Measurements from ENCODE around the gene SLC7A6.

Gene SLC7A6

GRCh38 chr16:68306633-68307032 is 42.3 kb downstream of the SLC7A6 start:
- no peak for DNase-seq (ENCODE audit: low read depth, low spot score)

GRCh38 chr16:68309799-68310198 is 45.5 kb downstream of the SLC7A6 start:
- no peak for DNase-seq (ENCODE audit: low read depth, low spot score)

- no peak for DNase-seq (ENCODE audit: low read depth, low spot score)
Observed at GRCh38 chr16:68310437-68310773, 46.1 kb downstream of the SLC7A6 start.

GRCh38 chr16:68310774-68311511 is 46.6 kb downstream of the SLC7A6 start, which contains the start of the genes PRMT7 and SLC7A6OS:
Gene PRMT7, plus strand, starts transcription at chr16:68311019. Its CDS starts 4,961 bp downstream, at chr16:68315980.
Gene SLC7A6OS, minus strand, starts transcription at chr16:68310946. Its CDS starts 20 bp downstream, at chr16:68310926.
- peak; percentile 39 for DNase-seq (ENCODE audit: low read depth, low spot score)

DNA sequence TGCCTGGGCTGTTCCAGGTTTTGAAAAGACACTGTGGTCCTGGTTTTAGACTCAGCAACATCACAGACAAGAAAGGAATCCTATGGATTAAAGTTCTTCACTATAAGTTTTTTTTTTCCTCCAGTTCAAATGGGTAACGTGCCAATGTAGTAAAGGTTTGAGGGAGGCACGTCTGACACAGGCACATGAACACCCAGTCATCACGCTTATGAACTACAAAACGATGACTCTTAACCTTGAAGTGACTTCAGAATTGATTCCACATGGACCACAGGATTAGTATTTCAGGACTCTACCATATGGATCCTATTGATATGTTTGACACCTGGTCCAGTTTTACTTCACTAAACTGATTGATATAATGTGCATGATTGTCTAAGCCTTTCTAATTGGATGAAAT is 48.8 kb downstream of the SLC7A6 start:
- no peak for DNase-seq (ENCODE audit: low read depth, low spot score)

DNA sequence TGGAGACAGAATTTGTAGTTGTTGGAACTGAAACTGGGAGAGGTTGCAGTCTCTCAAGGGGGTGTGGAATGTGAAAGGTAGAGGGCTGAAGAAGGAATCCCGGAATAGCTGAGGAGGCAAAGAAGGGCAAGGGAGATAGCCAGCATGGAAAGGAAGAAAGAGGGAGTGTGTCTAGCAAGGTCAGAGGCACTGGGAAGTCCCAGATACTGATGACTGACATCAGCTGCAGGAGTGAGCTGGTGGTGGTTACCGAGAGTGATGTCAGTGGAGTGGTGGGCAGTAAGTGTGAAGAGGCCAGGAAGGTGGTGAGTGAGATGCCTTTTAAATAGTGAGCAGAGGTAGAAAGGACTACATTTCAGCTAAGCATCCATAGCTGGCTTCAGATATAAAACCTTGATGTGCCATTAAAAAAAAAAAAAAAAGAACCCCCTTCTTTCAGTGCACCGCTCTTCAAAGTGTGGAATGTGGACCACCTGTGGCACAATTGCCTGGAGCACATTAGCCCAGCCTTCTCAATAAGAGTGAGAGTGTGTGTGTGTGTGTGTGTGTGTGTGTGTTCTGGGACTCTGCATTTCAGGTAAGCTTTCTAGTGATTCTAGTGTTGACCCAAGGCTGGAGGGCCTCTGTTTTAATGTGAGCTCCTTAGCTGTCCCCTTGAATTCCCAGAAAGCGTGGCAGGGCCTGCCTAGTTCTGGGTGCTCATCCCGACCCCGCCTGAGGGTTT is 55.0 kb downstream of the SLC7A6 start:
- no peak for DNase-seq (ENCODE audit: low read depth, low spot score)

GRCh38 chr16:68324336-68324735 is 60.0 kb downstream of the SLC7A6 start:
- no peak for DNase-seq (ENCODE audit: low read depth, low spot score)

DNA sequence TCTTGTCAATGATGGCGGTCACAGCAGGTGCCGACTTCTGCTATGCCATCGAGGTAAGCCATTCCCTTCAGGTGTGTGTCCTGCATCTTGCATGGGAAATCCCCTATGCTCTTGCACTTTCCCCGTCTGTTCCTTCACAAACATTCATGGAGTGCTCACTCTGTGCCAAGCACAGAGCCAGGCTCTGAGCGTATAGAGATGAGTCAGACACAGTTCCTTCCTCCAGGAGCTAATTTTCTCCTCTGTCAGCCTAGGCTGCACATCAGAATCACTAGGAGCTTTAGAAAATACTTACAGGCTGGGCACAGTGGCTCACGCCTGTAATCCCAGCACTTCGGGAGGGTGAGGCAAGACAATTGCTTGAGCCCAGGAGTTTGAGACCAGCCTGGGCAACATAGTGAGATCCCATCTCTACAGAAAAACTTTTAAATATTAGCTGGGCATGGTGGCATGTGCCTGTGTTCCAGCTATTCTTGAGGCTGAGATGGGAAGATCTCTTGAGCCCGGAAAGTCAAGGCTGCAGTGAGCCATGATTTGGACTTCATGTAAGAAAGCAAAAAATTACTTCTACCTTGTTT is 60.5 kb downstream of the SLC7A6 start:
- no peak for DNase-seq (ENCODE audit: low read depth, low spot score)

GRCh38 chr16:68328151-68328859 is 64.0 kb downstream of the SLC7A6 start:
- DNase-seq (ENCODE audit: low read depth, low spot score), result peak; percentile 69

GRCh38 chr16:68328860-68329390 is 64.6 kb downstream of the SLC7A6 start:
- no peak for DNase-seq (ENCODE audit: low read depth, low spot score)

GRCh38 chr16:68331879-68332410 is 67.6 kb downstream of the SLC7A6 start:
- DNase-seq (ENCODE audit: low read depth, low spot score), result no peak

GRCh38 chr16:68332411-68333121 is 68.2 kb downstream of the SLC7A6 start:
- peak; percentile 47 for DNase-seq (ENCODE audit: low read depth, low spot score)

- DNase-seq (ENCODE audit: low read depth, low spot score), result no peak
Observed at GRCh38 chr16:68335175-68335574, 70.8 kb downstream of the SLC7A6 start.

- DNase-seq (ENCODE audit: low read depth, low spot score), result no peak
Observed at GRCh38 chr16:68338326-68339119, 74.2 kb downstream of the SLC7A6 start.

GRCh38 chr16:68339214-68339613 is 74.9 kb downstream of the SLC7A6 start:
- DNase-seq (ENCODE audit: low read depth, low spot score), result no peak

- DNase-seq (ENCODE audit: low read depth, low spot score), result no peak
Observed at GRCh38 chr16:68342620-68343019, 78.3 kb downstream of the SLC7A6 start.

DNA sequence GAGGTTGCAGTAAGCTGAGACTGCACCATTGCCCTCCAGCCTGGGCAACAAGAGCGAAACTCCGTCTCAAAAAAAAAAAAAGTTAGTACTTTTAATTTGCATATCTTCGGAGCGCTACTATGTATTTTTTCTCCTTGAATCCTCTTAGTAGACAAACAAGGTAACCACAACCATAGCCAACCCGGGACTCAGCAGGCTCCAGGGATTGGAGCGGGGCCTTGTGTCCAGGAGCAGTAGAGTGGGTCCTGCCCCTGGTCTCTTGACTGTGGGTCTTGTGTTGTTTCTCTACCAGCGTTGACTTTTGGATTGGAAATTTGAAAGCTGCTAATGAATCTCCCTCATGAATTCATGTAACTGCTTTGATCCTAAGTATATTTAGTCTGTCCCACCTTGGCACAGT is 78.8 kb downstream of the SLC7A6 start:
- DNase-seq (ENCODE audit: low read depth, low spot score), result no peak

DNA sequence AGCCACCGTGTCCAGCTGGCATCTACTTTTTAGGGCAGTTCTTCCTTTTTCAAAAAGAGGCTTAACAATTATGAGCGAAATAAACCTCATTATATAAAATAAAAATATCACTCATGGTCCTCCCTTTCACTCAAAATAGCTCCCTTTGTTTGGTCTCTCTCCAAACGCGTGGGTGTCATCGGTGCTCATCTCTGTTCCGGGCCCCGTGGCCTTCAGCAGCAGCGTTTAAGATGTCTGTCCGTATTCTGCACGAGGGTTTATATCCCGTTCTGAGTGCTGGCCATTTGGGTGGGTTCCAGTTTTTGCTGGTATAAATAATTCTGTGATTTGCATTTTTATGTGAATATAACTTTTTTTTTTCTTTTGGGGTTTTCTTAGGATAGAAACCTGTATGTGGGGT is 79.9 kb downstream of the SLC7A6 start:
- no peak for DNase-seq (ENCODE audit: low read depth, low spot score)

DNA sequence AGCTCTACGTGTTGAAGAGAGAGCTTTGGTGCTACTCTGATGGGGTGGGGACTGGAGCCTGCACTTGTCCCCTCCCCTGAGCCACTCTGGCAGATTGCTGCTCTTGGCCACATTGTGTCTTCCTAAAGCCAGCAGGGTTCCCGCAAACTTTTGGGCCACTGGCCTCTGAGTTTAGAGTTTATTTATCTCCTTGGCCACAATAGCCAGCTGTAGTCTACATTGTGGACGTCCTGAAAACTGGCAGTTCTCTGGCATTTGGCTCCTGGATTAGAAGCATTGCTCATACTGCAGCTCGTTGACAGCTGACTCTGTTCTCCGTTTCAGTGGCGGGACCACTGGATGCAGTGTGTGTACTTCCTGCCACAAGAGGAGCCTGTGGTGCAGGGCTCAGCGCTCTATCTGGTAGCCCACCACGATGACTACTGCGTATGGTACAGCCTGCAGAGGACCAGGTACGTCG is 81.1 kb downstream of the SLC7A6 start:
- DNase-seq (ENCODE audit: low read depth, low spot score), result no peak
